CD14-positive monocyte (primary cell): ENCODE measurements around the gene SLC35F1. TPM values are rescaled to one million over a fixed set of nuclear protein-coding genes. Genes with fewer than 3 reads are reported as not detected.

Experiments used
- DNase-seq, 3 donors: peaks; one replicate each; pipeline ENCODE4 v3.0.0-alpha.2; 2011 to 2022
- H2AFZ ChIP-seq: 2 replicates; pipeline ENCODE4 v1.6.0; 2012; ENCODE audit warnings: mild to moderate bottlenecking, low read depth, low read length, inconsistent platforms; ENCODE audit not compliant: insufficient read depth, poor library complexity, severe bottlenecking
- H3K27ac ChIP-seq, 2 donors: 1 replicate in 1 of 2; 2 replicates in 1 of 2; pipeline ENCODE4 v1.5.1; 2012 to 2013; ENCODE audit warnings: low read length in 2 of 2, control low read depth in 1 of 2, inconsistent platforms in 1 of 2, low read depth in 1 of 2, mild to moderate bottlenecking in 1 of 2
- H3K27me3 ChIP-seq, 2 donors: one replicate each; pipeline versions ENCODE4 v1.6.0 to v1.6.1; 2011 to 2013; ENCODE audit warnings: low read length in 2 of 2; ENCODE audit not compliant: control insufficient read depth in 2 of 2, insufficient read depth in 2 of 2
- H3K36me3 ChIP-seq, 2 donors: replicated peaks in 1 of 2; 1 replicate in 1 of 2; 2 replicates in 1 of 2; pipeline versions ENCODE4 v1.5.1 to v1.6.1; 2012 to 2013; ENCODE audit warnings: low read length in 2 of 2, control low read depth in 1 of 2, inconsistent platforms in 1 of 2, mild to moderate bottlenecking in 1 of 2; ENCODE audit not compliant: insufficient read depth in 2 of 2, control insufficient read depth in 1 of 2
- H3K4me1 ChIP-seq, 2 donors: 1 replicate in 1 of 2; 2 replicates in 1 of 2; pipeline versions ENCODE4 v1.5.1 to v1.6.1; 2012 to 2013; ENCODE audit warnings: low read length in 2 of 2, control low read depth in 1 of 2, inconsistent platforms in 1 of 2, mild to moderate bottlenecking in 1 of 2, moderate library complexity in 1 of 2; ENCODE audit not compliant: insufficient read depth in 2 of 2, control insufficient read depth in 1 of 2
- H3K4me2 ChIP-seq: replicated peaks from 2 replicates; pipeline ENCODE3; 2012; ENCODE audit warnings: low read length, moderate library complexity, mild to moderate bottlenecking; ENCODE audit not compliant: poor library complexity, severe bottlenecking; ENCODE audit errors: extremely low read depth
- H3K4me3 ChIP-seq, 3 experiments: fragments of 200-600 bp in 1 of 3; sonication (generic) in 1 of 3; replicated peaks in 1 of 3; 1 replicate in 2 of 3; 2 replicates in 1 of 3; pipeline ENCODE4 v1.5.1; 2011 to 2013; ENCODE audit warnings: low read length in 3 of 3, mild to moderate bottlenecking in 3 of 3, control low read depth in 2 of 3, low read depth in 2 of 3, inconsistent platforms in 1 of 3, moderate library complexity in 1 of 3
- H3K79me2 ChIP-seq: 2 replicates; pipeline ENCODE4 v1.6.0; 2012; ENCODE audit warnings: mild to moderate bottlenecking, control low read depth, inconsistent platforms, low read length, moderate library complexity; ENCODE audit not compliant: insufficient read depth
- H3K9ac ChIP-seq: 2 replicates; pipeline ENCODE4 v1.6.0; 2017; ENCODE audit warnings: low read length, mild to moderate bottlenecking; ENCODE audit not compliant: insufficient read depth, poor library complexity, severe bottlenecking
- H3K9me3 ChIP-seq, 2 donors: replicated peaks in 1 of 2; 1 replicate in 1 of 2; 2 replicates in 1 of 2; pipeline versions ENCODE4 v1.5.1 to v1.6.1; 2012 to 2013; ENCODE audit warnings: low read length in 2 of 2, control low read depth in 1 of 2; ENCODE audit not compliant: control insufficient read depth in 1 of 2, insufficient read depth in 1 of 2
- H4K20me1 ChIP-seq: 2 replicates; pipeline ENCODE4 v1.6.0; 2012; ENCODE audit warnings: mild to moderate bottlenecking, low read length, control low read depth, moderate library complexity; ENCODE audit not compliant: insufficient read depth
- H3K27ac Mint-ChIP-seq, 7 donors: one replicate each; pipeline ENCODE4 v1.8.0; 2020; ENCODE audit warnings: mild to moderate bottlenecking in 7 of 7, mixed read lengths in 7 of 7, moderate library complexity in 6 of 7, inconsistent platforms in 2 of 7
- H3K27me3 Mint-ChIP-seq, 3 donors: one replicate each; pipeline ENCODE4 v1.8.0; 2021 to 2022; ENCODE audit warnings: low read depth in 3 of 3, mild to moderate bottlenecking in 3 of 3, mixed read lengths in 3 of 3, moderate library complexity in 3 of 3, inconsistent platforms in 1 of 3
- H3K36me3 Mint-ChIP-seq, 2 donors: one replicate each; pipeline ENCODE4 v1.8.0; 2020; ENCODE audit warnings: mixed read lengths in 2 of 2, inconsistent platforms in 1 of 2, mild to moderate bottlenecking in 1 of 2
- H3K4me1 Mint-ChIP-seq: one replicate; pipeline ENCODE4 v1.8.0; 2020; ENCODE audit warnings: mild to moderate bottlenecking, mixed read lengths
- H3K4me3 Mint-ChIP-seq, 2 donors: one replicate each; pipeline ENCODE4 v1.8.0; 2020; ENCODE audit warnings: mild to moderate bottlenecking in 2 of 2, mixed read lengths in 2 of 2, moderate library complexity in 1 of 2
- H3K9me3 Mint-ChIP-seq, 7 donors: one replicate each; pipeline ENCODE4 v1.8.0; 2020 to 2022; ENCODE audit warnings: mixed read lengths in 7 of 7, mild to moderate bottlenecking in 6 of 7, moderate library complexity in 6 of 7, inconsistent platforms in 2 of 7
- CTCF ChIP-seq: fragments of 200-600 bp; IDR thresholded peaks from one replicate; pipeline ENCODE4 v1.8.0; 2022; ENCODE audit warnings: antibody characterized with exemption, mild to moderate bottlenecking
- WGBS: methylation state at CpG from one replicate; pipeline ENCODE4 v1.1.5; 2013; ENCODE audit warnings: missing lambda C conversion rate; ENCODE audit not compliant: insufficient coverage; 5-methylcytosine and 5-hydroxymethylcytosine counted together
- intact Hi-C, 2 donors: fragments of 100-400 bp; cut with micrococcal nuclease; formaldehyde crosslinking; loops; one replicate each; pipeline versions ENCODE4 v1.15.0 to v1.15.1; 2023
- polyA plus RNA-seq, 3 donors: library from polyadenylated mRNA; depleted of rRNA in 1 of 3; unstranded in 2 of 3; stranded (reverse) in 1 of 3; fragments of 300-500 nt in 2 of 3; fragments of >200 nt in 1 of 3; fragmentation: Illumina TruSeq in 2 of 3; gene quantifications; 1 replicate in 2 of 3; 2 replicates in 1 of 3; pipeline ENCODE4 v1.2.3, GENCODE V29; 2012 to 2021

The SLC35F1 gene
- polyA plus RNA-seq, 3 donors = not detected

- no peaks in the 10 kb centered on the region for H3K79me2 ChIP-seq
- no peak for TF ChIP-seq CTCF
- Mint-ChIP-seq H3K9me3 (peaks cover 2 to 14% (median 5%) of the 10 kb centered on the region in 7 donors), H3K27me3 (peaks cover 0 to 2% (median 2%) of the 10 kb centered on the region in 3 donors), H3K4me3 (no peak overlapping the region), H3K4me1 (no peaks in the 10 kb centered on the region), H3K27ac (no peak overlapping the region), H3K36me3 (no peaks in the 10 kb centered on the region)
- H3K27me3 ChIP-seq = no peaks in the 10 kb centered on the region
- H4K20me1 ChIP-seq = no peaks in the 10 kb centered on the region
- H3K27ac ChIP-seq = no peak overlapping the region
- no peak for DNase-seq
- H3K4me2 ChIP-seq = no peak overlapping the region
- intact Hi-C loops = no loop called here
- WGBS = no CpG with 5 or more reads among the region's 2 CpGs
- H3K4me3 ChIP-seq = no peak overlapping the region
- H2AFZ ChIP-seq = no peak overlapping the region
- no peaks in the 10 kb centered on the region for H3K36me3 ChIP-seq
- no peak overlapping the region for H3K9ac ChIP-seq
- H3K9me3 ChIP-seq = peaks cover 0 to 4% of the 10 kb centered on the region in 2 donors
- no peaks in the 10 kb centered on the region for H3K4me1 ChIP-seq
Observed at GRCh38 chr6:118171852-118172251, 264.8 kb downstream of the SLC35F1 start.

- no peak for TF ChIP-seq CTCF
- Mint-ChIP-seq H3K27ac (no peak overlapping the region), H3K9me3 (peaks cover 2 to 15% (median 5%) of the 10 kb centered on the region in 7 donors), H3K4me3 (no peak overlapping the region), H3K36me3 (no peaks in the 10 kb centered on the region), H3K27me3 (peaks cover 0 to 2% (median 0%) of the 10 kb centered on the region in 3 donors), H3K4me1 (no peaks in the 10 kb centered on the region)
- no peaks in the 10 kb centered on the region for H3K4me1 ChIP-seq
- H3K79me2 ChIP-seq = no peaks in the 10 kb centered on the region
- no peak overlapping the region for H3K27ac ChIP-seq
- H4K20me1 ChIP-seq = no peaks in the 10 kb centered on the region
- no CpG with 5 or more reads among the region's 1 CpG for WGBS
- no peak overlapping the region for H3K4me2 ChIP-seq
- H3K36me3 ChIP-seq = no peaks in the 10 kb centered on the region
- H3K9ac ChIP-seq = no peak overlapping the region
- intact Hi-C loops = no loop called here
- peaks cover 0 to 4% of the 10 kb centered on the region in 2 donors for H3K9me3 ChIP-seq
- no peak overlapping the region for H3K4me3 ChIP-seq
- DNase-seq = no peak
- no peaks in the 10 kb centered on the region for H3K27me3 ChIP-seq
- H2AFZ ChIP-seq = no peak overlapping the region
Observed at GRCh38 chr6:118174071-118174470, 267.0 kb downstream of the SLC35F1 start.
